Fibroblast of peridontal ligament (primary cell): ENCODE data around the gene TMEM232.
A peak's percentile ranks its signal among the peaks of the same experiment; 100 is the strongest.

Experiments
- DNase-seq: peaks from one replicate; pipeline ENCODE4 v3.0.0-alpha.2; 2010; ENCODE audit errors: extremely low read depth

The TMEM232 gene

DNA sequence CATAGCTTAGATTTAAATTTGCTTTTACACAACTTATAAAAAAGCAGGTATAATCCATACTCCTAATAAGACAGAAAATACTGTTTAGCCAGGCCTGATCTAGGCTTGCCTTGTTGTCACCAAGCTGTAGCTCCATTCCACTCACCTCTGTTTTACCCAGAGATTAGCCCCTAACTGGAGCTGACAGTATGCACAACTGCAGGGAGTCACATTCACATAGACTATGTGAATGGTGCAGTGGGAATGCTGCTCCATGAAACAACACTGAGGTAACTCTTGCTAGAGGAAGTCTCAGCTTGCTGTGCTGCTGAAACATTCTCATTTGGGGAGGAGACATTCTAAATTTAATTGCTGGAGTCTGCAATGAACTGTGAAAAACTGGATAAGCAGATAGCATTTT lies 209.1 kb downstream of the TMEM232 start:
- no peak for DNase-seq

GRCh38 chr5:110514030-110514429 lies 212.4 kb downstream of the TMEM232 start:
- no peak for DNase-seq

GRCh38 chr5:110512266-110512665 lies 214.2 kb downstream of the TMEM232 start:
- DNase-seq = no peak

DNA sequence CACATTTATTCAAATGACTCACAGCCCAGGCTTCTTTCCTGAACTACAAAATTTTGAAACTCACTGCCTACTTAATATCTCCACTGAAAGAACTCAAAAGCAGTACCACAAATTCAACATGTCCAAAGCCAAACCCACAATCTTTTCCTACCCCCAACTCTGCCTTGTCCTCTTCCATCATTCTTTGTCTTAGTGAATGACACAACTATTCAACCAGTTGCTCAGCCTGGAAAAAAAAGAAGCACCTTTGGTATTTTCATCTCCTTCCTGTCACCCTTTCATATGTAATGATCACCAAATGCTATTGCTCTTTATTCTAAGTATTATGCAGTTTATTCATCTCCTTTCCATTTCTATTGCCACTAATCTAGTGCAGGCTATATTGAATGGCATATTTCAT lies 216.3 kb downstream of the TMEM232 start:
- DNase-seq = no peak

GRCh38 chr5:110507972-110508371 lies 218.5 kb downstream of the TMEM232 start:
- no peak for DNase-seq

DNA sequence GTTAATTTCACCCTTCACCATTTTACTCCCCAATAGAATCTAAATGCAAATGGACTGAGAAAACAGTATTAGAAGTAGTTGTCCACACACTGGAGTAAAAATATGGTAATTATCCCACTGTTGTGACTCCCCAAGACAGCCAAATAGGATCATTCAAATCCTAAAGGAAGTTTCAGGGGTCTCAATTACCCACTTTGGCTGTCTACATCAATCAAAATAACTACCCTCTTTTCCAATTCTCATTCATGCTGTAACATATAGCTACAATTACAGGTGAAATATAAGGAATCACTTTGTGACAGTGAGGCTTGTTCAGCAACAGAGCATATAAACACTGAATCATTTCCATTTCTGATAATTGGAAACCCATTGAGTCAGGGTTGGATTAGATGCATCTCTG lies 220.1 kb downstream of the TMEM232 start:
- no peak for DNase-seq

DNA sequence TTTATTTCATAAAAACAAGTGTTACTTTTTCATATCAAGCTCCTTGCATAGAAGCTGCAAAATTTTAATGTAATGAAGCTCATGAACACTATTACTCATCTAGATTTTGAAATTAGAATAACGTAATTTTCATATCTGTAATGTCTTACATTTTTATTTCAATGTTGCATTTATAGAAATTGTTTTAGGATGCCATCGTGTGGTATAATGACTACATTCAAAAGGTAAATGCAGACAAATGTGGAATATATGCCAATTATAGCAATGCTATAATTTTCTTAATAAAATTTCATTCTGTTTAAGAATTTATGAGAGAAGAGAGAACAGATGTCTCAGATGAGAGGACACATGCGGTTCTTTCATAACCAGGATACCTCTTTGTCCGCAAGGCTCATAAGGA lies 230.2 kb downstream of the TMEM232 start:
- DNase-seq = peak; percentile 9

- DNase-seq = no peak
Observed at GRCh38 chr5:110492446-110492845, 234.0 kb downstream of the TMEM232 start.

DNA sequence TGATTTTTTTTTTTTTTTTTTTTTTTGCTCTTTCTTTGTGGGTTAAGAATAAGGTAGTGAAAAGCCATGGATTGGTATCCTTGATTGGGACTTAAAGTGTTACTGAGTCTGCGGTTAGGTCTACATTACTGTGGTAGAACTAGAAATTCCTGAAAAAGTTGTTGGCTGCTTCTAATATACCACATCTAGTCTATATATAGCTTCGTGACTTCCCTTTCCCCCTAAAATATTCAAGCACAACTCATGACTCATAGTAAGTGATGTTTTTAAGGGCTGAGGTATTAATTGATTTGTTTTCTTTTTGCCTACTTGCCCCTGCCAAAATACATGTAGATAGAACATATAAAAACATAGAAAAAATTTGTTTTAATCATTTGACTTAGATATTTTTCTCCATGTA lies 247.6 kb downstream of the TMEM232 start:
- peak; percentile 93 for DNase-seq

- DNase-seq = peak; percentile 6
Observed at GRCh38 chr5:110477911-110478310, 248.6 kb downstream of the TMEM232 start.

DNA sequence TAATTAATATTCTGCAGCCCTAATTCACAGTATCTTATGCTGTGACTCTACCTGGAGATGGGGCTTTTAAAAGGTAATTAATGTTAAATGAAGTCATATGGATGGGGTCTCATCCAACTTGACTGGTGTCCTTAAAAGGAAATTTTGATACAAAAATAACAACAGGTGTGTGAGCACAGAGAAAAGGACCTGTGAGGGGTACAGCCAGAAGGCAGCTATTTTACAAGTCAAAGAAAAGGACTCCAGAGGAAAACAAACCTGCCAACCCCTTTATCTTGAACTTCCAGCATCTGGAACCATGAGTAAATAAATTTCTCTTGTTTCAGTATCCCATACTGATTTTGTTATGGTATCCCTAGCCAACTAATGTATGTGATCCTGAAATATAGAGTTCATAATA lies 250.3 kb downstream of the TMEM232 start:
- DNase-seq = no peak

DNA sequence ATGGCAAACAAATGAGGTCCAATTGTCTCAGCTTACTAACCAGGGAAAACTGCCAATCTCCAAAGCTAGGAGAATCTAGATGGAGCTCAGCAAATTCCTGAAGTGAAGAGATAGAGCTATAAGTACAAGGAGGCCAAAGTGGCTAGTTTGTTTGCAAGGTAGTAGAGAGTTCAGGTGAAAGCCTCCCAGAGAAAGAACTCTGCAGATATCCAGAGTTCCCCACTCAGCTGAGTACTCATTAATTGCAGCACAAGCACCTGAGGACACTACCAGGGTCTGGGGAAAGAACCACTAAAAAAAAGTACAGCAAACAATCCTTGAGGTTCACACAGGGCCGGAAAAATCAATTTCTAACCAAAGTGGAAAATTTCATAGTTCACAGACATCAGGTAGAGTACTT lies 250.9 kb downstream of the TMEM232 start:
- DNase-seq = peak; percentile 23

GRCh38 chr5:110469486-110469885 lies 257.0 kb downstream of the TMEM232 start:
- no peak for DNase-seq

DNA sequence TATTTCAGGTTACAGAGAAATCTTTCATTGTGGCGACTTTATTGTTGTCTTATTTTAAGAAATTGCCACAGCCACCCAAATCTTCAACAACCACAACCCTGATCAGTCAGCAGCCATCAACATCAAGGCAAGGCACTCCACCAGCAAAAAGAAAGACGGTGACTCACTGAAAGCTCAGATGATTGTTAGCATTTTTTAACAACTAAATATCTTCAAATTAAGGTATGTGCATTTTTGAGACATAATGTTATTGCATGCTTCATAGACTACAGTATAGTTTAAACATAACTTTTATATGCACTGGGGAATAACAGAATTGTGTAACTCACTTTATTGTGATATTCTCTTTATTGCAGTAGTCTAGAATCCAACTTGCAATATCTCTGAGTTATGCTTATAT lies 263.4 kb downstream of the TMEM232 start:
- peak; percentile 19 for DNase-seq

GRCh38 chr5:110460837-110461236 lies 265.6 kb downstream of the TMEM232 start:
- no peak for DNase-seq

DNA sequence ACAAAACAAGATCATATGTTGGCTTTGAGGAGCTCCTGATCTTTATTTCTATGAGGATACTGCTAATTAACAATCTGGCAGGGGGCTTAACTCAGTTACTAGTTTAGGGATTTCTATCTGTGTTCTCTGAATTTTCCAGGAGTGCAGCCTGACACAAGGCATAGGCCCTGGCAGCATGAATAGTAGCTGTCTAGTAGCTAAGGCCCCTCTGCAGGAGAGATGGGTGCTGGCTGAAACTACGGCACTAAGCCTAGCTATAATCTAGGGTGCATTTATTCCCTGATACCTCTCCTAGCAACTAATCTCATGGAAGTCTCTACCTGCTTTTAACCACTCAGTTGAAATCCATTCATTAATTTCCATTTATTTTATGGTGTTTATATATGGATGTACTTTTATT lies 268.2 kb downstream of the TMEM232 start:
- no peak for DNase-seq

DNA sequence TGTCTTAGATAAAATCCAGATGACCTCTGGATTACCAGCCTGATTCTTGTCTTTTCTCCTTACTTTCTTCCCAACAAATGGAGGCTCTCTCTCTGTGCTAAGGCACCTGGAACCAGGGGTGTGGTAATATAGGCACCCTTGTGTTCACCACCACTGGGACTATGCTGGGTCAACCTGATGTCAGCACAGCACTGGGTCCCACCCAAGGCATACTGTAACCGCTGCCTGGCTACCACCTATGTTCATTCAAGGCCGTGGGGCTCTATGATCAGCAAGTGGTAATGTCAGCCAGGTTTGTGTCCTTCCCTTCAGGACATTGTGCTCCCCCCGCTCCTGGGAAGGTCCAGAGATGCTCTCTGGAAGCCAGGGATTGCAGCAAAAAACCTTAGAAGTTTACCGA lies 283.6 kb downstream of the TMEM232 start:
- DNase-seq = no peak

GRCh38 chr5:110441035-110441434 lies 285.4 kb downstream of the TMEM232 start:
- peak; percentile 63 for DNase-seq

- no peak for DNase-seq
Observed at GRCh38 chr5:110440058-110440457, 286.4 kb downstream of the TMEM232 start.

GRCh38 chr5:110439296-110439695 lies 287.2 kb downstream of the TMEM232 start:
- DNase-seq = no peak

DNA sequence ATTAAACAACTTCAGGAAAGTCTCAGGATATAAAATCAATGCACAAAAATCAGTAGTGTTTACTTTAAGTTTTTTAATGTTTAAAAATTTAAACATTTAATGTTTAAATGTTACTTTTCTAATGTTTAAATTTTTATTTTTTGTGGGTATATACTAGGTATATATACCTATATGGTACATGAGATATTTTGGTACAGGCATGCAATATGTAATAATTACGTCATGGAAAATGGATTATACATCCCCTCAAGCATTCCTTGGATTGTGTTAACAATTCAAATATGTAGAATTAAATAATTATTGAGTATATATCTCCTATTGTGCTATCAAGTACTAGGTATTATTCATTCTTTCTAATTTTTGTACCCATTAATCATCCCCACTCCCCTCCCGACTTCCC lies 291.3 kb downstream of the TMEM232 start:
- no peak for DNase-seq

DNA sequence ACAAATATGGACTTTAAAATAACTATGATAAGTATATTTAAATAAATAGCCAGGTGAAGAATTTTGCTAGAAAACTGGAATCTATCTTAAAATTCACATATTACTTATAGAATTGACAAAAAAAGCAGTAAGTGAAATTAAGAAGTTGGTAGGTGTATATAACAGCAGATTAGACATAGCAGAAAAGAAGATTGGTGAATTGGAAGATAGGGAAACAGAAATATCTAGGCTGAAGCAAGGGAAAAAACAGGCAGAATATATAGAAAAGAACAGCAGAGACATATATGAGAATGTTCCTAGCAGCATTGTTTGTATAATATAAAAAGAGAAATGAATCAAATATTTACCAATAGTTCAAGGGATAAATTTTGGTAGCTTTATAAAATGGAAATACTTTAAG lies 294.9 kb downstream of the TMEM232 start:
- no peak for DNase-seq

- peak; percentile 41 for DNase-seq
Observed at GRCh38 chr5:110414360-110414759, 312.1 kb downstream of the TMEM232 start.

- DNase-seq = peak; percentile 1
Observed at GRCh38 chr5:110413856-110414255, 312.6 kb downstream of the TMEM232 start.

DNA sequence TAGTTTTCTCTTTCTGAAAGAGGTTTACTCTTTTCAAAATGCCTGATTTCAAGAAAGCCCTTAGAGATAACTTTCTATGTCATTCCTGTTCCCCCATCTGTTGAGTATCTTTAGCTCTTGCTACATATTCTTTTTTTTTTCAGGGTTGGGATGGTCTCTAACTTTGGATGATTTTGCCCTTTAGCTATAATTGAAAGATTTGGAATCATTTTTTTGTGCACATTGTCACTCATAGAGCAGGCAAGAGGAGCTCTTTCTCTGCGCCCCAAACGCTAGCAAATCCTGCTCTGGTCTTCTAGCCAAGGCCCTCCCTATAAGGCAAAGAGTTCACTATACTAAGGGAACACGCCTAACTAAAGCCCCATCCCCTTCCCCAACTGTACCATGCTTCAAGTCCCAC lies 316.9 kb downstream of the TMEM232 start:
- no peak for DNase-seq
